Hepatocyte (in vitro differentiated cells): Measurements from ENCODE around the gene WNT4. TPM values are rescaled to one million over a fixed set of nuclear protein-coding genes. Genes with fewer than 3 reads are reported as not detected.

Source experiments
- DNase-seq: peaks from one replicate; pipeline ENCODE4 v3.0.0-alpha.2; 2016; ENCODE audit warnings: low spot score
- H2AFZ ChIP-seq: fragments of 200-600 bp; sonication (generic); 2 replicates; pipeline ENCODE4 v1.6.0; 2016; ENCODE audit warnings: antibody characterized with exemption, mild to moderate bottlenecking
- H3K27ac ChIP-seq: fragments of 200-600 bp; sonication (generic); 2 replicates; pipeline ENCODE4 v1.5.1; 2016; ENCODE audit warnings: mild to moderate bottlenecking
- H3K27me3 ChIP-seq: fragments of 200-600 bp; sonication (generic); 2 replicates; pipeline ENCODE4 v1.6.1; 2016
- H3K36me3 ChIP-seq: fragments of 200-600 bp; sonication (generic); replicated peaks from 2 replicates; pipeline ENCODE4 v1.5.1; 2016; ENCODE audit warnings: low read depth; ENCODE audit not compliant: insufficient read depth
- H3K4me1 ChIP-seq: fragments of 200-600 bp; sonication (generic); 2 replicates; pipeline ENCODE4 v1.5.1; 2016; ENCODE audit warnings: mild to moderate bottlenecking, moderate library complexity; ENCODE audit not compliant: insufficient read depth
- H3K4me2 ChIP-seq: fragments of 200-600 bp; sonication (generic); 2 replicates; pipeline ENCODE4 v1.6.0; 2016
- H3K4me3 ChIP-seq: fragments of 200-600 bp; sonication (generic); 2 replicates; pipeline ENCODE4 v1.5.1; 2016; ENCODE audit warnings: mild to moderate bottlenecking
- H3K79me2 ChIP-seq: fragments of 200-600 bp; sonication (generic); 2 replicates; pipeline ENCODE4 v1.6.0; 2017; ENCODE audit warnings: mild to moderate bottlenecking
- H3K9me2 ChIP-seq: fragments of 200-600 bp; sonication (generic); replicated peaks from 2 replicates; pipeline ENCODE4 v1.6.0; 2017; ENCODE audit warnings: mild to moderate bottlenecking; ENCODE audit not compliant: insufficient read depth
- H3K9me3 ChIP-seq: fragments of 200-600 bp; sonication (generic); 2 replicates; pipeline ENCODE4 v1.5.1; 2016; ENCODE audit warnings: low read depth, mild to moderate bottlenecking
- H4K20me1 ChIP-seq: fragments of 200-600 bp; sonication (generic); 2 replicates; pipeline ENCODE4 v1.6.0; 2016; ENCODE audit warnings: mild to moderate bottlenecking; ENCODE audit not compliant: insufficient read depth, poor library complexity, severe bottlenecking
- EZH2 ChIP-seq: fragments of 200-600 bp; sonication (generic); IDR thresholded peaks from 2 replicates; pipeline ENCODE4 v1.6.1; 2016; ENCODE audit warnings: antibody characterized with exemption, mild to moderate bottlenecking, borderline replicate concordance
- EZH2phosphoT487 ChIP-seq: fragments of 200-600 bp; sonication (generic); IDR thresholded peaks from one replicate; pipeline ENCODE4 v1.6.1; 2018; ENCODE audit warnings: antibody characterized with exemption, mild to moderate bottlenecking, low read depth, moderate library complexity; ENCODE audit not compliant: unreplicated experiment, severe bottlenecking
- WGBS: methylation state at CpG from one replicate; pipeline ENCODE4 v1.1.6; 2016; ENCODE audit warnings: low lambda C conversion rate; ENCODE audit errors: missing lambda C conversion rate; 5-methylcytosine and 5-hydroxymethylcytosine counted together
- polyA plus RNA-seq: library from polyadenylated mRNA; unstranded; fragments of >200 nt; fragmentation: Nextera tagmentation; extraction: Ambion mirVana; gene quantifications from 2 replicates; pipeline ENCODE4 v1.2.1, GENCODE V29; 2016
- total RNA-seq: library from RNA; depleted of rRNA; stranded (reverse); fragments of >200 nt; gene quantifications from 2 replicates; pipeline ENCODE4 v1.2.3, GENCODE V29; 2014
- TF ChIP-seq, protein P1 (sequence below): fragments of 200-600 bp; sonication (generic); IDR thresholded peaks from 2 replicates; pipeline ENCODE4 v1.5.1; 2016; ENCODE audit warnings: antibody characterized with exemption, mild to moderate bottlenecking; ENCODE audit not compliant: poor library complexity

WNT4 gene
- total and polyA plus RNA-seq, 2 experiments from 2014 or later: 1.7 to 5.1 TPM

DNA sequence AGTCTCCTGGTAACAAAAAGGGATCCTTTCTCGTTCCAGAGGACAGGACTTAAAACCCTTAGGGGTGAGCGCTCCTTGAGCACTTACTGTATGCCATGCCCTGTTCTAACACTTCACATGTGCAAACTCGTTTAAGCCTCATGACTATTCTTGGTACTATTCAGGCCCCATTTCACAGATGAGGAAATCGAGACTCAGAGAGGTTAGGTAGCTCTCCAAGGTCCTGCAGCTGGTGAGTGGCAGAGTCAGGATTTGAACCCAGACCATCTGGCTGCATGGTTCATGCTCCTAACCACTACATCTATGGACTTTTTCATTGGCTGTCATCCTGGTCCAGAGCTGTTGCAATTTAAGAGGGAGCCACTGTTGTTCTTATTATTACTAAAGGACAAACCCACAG lies 46.7 kb upstream of the WNT4 start:
- no peak for DNase-seq
- WGBS: 87% methylated on average over 4 of the region's 4 CpGs
- Histone ChIP-seq H3K36me3 (no peaks in the 10 kb centered on the region), H3K9me2 (no peaks in the 10 kb centered on the region), H3K79me2 (no peaks in the 10 kb centered on the region), H3K27me3 (no peaks in the 10 kb centered on the region), H3K27ac (no peak overlapping the region), H2AFZ (no peak overlapping the region), H3K4me1 (no peaks in the 10 kb centered on the region), H3K4me2 (no peak overlapping the region), H4K20me1 (no peaks in the 10 kb centered on the region), H3K4me3 (no peak overlapping the region), H3K9me3 (no peaks in the 10 kb centered on the region)
- TF ChIP-seq EZH2 (no peak), EZH2phosphoT487 (no peak)
- TF ChIP-seq, protein P1, sequence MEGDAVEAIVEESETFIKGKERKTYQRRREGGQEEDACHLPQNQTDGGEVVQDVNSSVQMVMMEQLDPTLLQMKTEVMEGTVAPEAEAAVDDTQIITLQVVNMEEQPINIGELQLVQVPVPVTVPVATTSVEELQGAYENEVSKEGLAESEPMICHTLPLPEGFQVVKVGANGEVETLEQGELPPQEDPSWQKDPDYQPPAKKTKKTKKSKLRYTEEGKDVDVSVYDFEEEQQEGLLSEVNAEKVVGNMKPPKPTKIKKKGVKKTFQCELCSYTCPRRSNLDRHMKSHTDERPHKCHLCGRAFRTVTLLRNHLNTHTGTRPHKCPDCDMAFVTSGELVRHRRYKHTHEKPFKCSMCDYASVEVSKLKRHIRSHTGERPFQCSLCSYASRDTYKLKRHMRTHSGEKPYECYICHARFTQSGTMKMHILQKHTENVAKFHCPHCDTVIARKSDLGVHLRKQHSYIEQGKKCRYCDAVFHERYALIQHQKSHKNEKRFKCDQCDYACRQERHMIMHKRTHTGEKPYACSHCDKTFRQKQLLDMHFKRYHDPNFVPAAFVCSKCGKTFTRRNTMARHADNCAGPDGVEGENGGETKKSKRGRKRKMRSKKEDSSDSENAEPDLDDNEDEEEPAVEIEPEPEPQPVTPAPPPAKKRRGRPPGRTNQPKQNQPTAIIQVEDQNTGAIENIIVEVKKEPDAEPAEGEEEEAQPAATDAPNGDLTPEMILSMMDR: no peak

GRCh38 chr1:22188914-22189313 lies 46.0 kb upstream of the WNT4 start:
- no peaks in the 10 kb centered on the region for H3K4me1 ChIP-seq
- H3K9me3 ChIP-seq: no peaks in the 10 kb centered on the region
- H3K4me2 ChIP-seq: no peak overlapping the region
- H3K9me2 ChIP-seq: no peaks in the 10 kb centered on the region
- no peaks in the 10 kb centered on the region for H3K36me3 ChIP-seq
- H2AFZ ChIP-seq: no peak overlapping the region
- 89% methylated on average over 7 of the region's 7 CpGs for WGBS
- H3K79me2 ChIP-seq: no peaks in the 10 kb centered on the region
- H3K4me3 ChIP-seq: no peak overlapping the region
- TF ChIP-seq EZH2 (no peak), EZH2phosphoT487 (no peak)
- TF ChIP-seq, protein P1: no peak
- H3K27me3 ChIP-seq: no peaks in the 10 kb centered on the region
- no peak for DNase-seq
- H4K20me1 ChIP-seq: no peaks in the 10 kb centered on the region
- H3K27ac ChIP-seq: no peak overlapping the region

DNA sequence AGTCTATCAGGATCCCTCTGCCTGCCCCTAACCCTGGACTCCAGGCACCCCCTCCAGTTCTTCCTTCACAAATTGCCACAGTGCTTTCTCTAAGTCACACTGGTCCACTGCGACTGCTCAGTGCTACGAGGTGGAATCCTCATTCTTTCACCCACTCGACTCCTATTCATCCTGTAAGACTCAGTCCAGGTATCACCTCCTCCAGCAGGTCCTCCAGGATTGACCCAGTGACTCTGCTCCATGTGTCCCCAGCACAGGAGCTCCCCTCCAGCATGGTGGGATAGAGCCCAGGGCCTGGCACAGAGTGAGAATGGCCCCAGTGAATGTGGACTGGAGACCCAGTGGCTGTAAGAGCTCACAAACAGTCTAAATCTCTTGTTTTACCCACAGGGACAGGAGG lies 45.5 kb upstream of the WNT4 start:
- H4K20me1 ChIP-seq: no peaks in the 10 kb centered on the region
- H3K4me3 ChIP-seq: no peak overlapping the region
- no peak overlapping the region for H2AFZ ChIP-seq
- no peak overlapping the region for H3K4me2 ChIP-seq
- H3K27me3 ChIP-seq: no peaks in the 10 kb centered on the region
- H3K9me3 ChIP-seq: no peaks in the 10 kb centered on the region
- H3K36me3 ChIP-seq: no peaks in the 10 kb centered on the region
- TF ChIP-seq EZH2 (no peak), EZH2phosphoT487 (no peak)
- TF ChIP-seq, protein P1: no peak
- no peaks in the 10 kb centered on the region for H3K79me2 ChIP-seq
- no peaks in the 10 kb centered on the region for H3K4me1 ChIP-seq
- H3K9me2 ChIP-seq: no peaks in the 10 kb centered on the region
- no peak overlapping the region for H3K27ac ChIP-seq
- DNase-seq: no peak
- WGBS: 98% methylated on average over 3 of the region's 3 CpGs

DNA sequence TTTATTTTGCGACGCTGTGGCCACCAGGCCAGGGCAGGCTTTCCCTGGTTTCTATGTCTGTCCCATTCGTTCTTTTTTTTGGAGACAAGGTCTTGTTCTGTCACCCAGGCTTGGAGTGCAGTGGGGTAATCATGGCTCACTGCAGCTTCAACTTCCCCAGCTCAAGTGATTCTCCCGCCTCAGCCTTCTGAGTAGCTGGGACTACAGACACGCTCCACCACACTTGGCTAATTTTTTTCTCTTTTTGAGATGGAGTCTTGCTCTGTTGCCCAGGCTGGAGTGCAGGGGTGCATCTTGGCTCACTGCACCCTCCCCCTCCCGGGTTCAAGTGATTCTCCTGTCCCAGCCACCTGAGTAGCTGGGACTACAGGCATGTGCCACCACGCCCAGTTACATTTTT lies 43.4 kb upstream of the WNT4 start:
- no peaks in the 10 kb centered on the region for H3K36me3 ChIP-seq
- H3K79me2 ChIP-seq: no peaks in the 10 kb centered on the region
- H2AFZ ChIP-seq: no peak overlapping the region
- no peak overlapping the region for H3K4me3 ChIP-seq
- no peak for DNase-seq
- TF ChIP-seq EZH2phosphoT487 (no peak), EZH2 (no peak)
- TF ChIP-seq, protein P1: no peak
- H3K27me3 ChIP-seq: no peaks in the 10 kb centered on the region
- no peaks in the 10 kb centered on the region for H3K4me1 ChIP-seq
- no peaks in the 10 kb centered on the region for H4K20me1 ChIP-seq
- H3K4me2 ChIP-seq: no peak overlapping the region
- no peaks in the 10 kb centered on the region for H3K9me3 ChIP-seq
- no peak overlapping the region for H3K27ac ChIP-seq
- H3K9me2 ChIP-seq: no peaks in the 10 kb centered on the region
- 91% methylated on average over 7 of the region's 7 CpGs for WGBS
